HPDE6-E6E7 (cell line): Measurements from ENCODE around the gene LSMEM2.
A peak's percentile ranks its signal among the peaks of the same experiment; 100 is the strongest.

ENCODE experiments used
- DNase-seq: peaks from one replicate; pipeline ENCODE4 v3.0.0; 2011; ENCODE audit warnings: missing footprints; ENCODE audit errors: extremely low spot score

LSMEM2 gene

GRCh38 chr3:50322115-50322385, 43.2 kb downstream of the LSMEM2 start:
- DNase-seq = no peak

- DNase-seq = no peak
Measured at GRCh38 chr3:50322386-50323091, 43.7 kb downstream of the LSMEM2 start, which contains the start of gene HYAL2. Gene HYAL2, minus strand, starts transcription at chr3:50322745. Its CDS starts 2,256 bp downstream, at chr3:50320489.

- no peak for DNase-seq
Measured at GRCh38 chr3:50323092-50323600, 44.3 kb downstream of the LSMEM2 start.

- no peak for DNase-seq
Measured at GRCh38 chr3:50323614-50324199, 44.8 kb downstream of the LSMEM2 start.

GRCh38 chr3:50324351-50325112, 45.6 kb downstream of the LSMEM2 start:
- DNase-seq = no peak

GRCh38 chr3:50325113-50325480, 46.2 kb downstream of the LSMEM2 start:
- DNase-seq = no peak

GRCh38 chr3:50325497-50326181, 46.8 kb downstream of the LSMEM2 start:
- no peak for DNase-seq

- DNase-seq = no peak
Measured at GRCh38 chr3:50326182-50326541, 47.3 kb downstream of the LSMEM2 start.

GRCh38 chr3:50327129-50327528, 48.2 kb downstream of the LSMEM2 start:
- DNase-seq = no peak

GRCh38 chr3:50327943-50328691, 49.2 kb downstream of the LSMEM2 start, which contains the start of gene TUSC2:
Gene TUSC2, minus strand, starts transcription at chr3:50328223. Its CDS starts 124 bp downstream, at chr3:50328099.
- DNase-seq = peak; percentile 67

GRCh38 chr3:50330330-50330729, 51.4 kb downstream of the LSMEM2 start:
- no peak for DNase-seq

- DNase-seq = no peak
Measured at GRCh38 chr3:50331364-50331907, 52.5 kb downstream of the LSMEM2 start.

GRCh38 chr3:50333744-50334328, 54.9 kb downstream of the LSMEM2 start:
- no peak for DNase-seq

- no peak for DNase-seq
Measured at GRCh38 chr3:50334339-50335075, 55.6 kb downstream of the LSMEM2 start.

- no peak for DNase-seq
Measured at GRCh38 chr3:50336452-50337174, 57.7 kb downstream of the LSMEM2 start.

GRCh38 chr3:50337175-50337861, 58.4 kb downstream of the LSMEM2 start:
- peak; percentile 83 for DNase-seq
